Endometrium (tissue), 2 donors: ENCODE results near the gene NTN1.

Experiments
- FAIRE-seq: peaks from 2 replicates; lab custom pipeline; 2012; peaks lifted over from hg19 to GRCh38; lab: Jason Lieb, UNC
- donor health status: control.
- donor health status: control.

The NTN1 gene

DNA sequence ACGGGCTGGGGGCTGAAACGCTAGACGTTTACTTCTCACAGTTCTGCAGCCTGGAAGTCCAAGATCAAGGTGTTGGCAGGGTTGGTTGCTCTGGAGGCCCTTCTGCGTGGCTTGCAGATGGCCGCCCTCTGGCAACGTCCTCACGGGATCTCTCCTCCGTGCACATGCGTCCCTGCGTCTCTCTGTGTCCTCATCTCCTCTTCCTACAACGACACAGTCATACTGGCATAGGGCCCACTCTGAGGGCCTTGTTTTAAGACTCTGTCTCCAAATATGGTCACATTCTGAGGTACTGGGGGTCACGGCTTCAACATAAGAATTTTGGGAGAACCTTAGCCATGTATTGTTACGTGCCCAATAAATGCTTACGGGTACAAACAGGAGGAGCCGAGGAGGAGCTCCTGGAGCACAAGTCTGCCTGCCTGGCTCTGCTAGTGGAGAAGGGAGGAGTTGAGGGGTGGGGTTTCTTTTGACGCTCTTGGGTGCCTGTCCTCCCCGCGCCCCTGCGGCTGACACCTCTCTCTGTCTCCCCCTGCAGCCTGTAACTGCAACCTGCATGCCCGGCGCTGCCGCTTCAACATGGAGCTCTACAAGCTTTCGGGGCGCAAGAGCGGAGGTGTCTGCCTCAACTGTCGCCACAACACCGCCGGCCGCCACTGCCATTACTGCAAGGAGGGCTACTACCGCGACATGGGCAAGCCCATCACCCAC lies 141.1 kb downstream of the NTN1 start:
- FAIRE-seq: no peak

GRCh38 chr17:9166788-9167187 lies 145.5 kb downstream of the NTN1 start:
- FAIRE-seq: no peak

DNA sequence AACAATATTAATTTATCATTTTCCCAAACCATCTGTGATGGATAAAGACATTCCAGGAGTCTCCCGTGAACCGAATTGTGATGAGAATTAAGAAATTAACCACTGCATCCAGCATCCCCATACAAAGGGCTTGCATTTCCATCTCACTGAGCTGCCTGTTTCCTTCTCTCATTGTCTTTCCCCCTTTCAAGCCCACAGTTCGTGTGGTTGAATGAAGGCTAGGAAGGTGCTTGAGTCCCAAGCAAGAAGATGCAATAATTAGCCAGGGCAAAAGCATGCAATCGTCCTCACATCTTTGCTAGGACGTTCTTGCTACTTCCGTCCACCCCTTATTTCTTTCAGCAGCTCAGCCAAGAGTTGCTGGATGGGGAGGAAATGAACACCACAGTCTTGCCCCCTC lies 146.1 kb downstream of the NTN1 start:
- no peak for FAIRE-seq

- FAIRE-seq: no peak
Measured at GRCh38 chr17:9169116-9169515, 147.8 kb downstream of the NTN1 start.

DNA sequence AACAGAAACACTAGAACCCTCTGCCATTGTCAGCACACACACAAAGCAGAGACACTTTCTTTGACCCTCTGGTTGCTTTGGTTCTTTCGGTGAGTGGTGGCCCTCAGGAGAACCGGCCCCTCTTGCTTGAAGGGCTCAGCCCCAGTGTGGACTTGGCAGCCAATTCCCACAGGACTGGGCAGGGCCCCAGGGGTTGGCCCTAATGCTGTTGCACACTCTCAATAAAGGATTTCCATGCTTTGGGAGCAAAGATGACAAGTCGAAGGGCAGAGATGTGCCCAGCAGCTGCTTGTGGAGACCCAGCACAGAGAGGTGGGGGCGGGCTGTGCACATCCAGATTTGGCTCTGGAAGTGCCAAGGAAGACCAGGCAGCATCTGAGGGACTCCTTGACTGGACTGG lies 149.0 kb downstream of the NTN1 start:
- no peak for FAIRE-seq

GRCh38 chr17:9170853-9171252 lies 149.5 kb downstream of the NTN1 start:
- FAIRE-seq: no peak

DNA sequence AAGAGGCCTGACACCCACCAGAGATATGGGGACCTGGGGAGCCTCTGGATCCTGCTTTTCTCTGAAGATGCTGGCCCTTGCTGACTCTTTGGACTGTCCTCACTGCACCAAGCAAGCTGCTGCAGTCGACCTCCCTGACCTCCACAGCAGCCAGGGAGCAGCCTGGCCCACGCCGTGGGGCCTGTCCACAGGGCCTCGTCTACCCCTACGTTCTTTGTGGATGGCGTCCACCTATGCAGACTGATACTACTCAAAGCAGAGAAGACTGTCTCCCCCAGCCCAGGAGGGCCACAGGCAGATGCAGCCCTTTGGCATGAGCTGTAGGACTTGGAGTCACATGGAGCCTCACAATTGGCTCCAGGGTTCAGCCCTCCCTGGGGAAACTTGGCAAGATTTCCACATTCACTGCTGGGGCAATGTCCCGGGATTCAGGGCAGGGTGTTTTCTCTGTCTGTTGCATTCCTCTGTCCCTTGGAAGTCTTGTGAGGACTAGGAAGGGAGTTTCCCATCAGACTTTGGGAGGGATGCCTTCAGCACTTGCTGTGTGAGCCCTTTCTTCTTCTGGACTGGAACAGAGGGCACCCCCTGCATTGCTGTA lies 152.2 kb downstream of the NTN1 start:
- no peak for FAIRE-seq

GRCh38 chr17:9174312-9174711 lies 153.0 kb downstream of the NTN1 start:
- FAIRE-seq: no peak

- FAIRE-seq: no peak
Measured at GRCh38 chr17:9174779-9175574, 153.7 kb downstream of the NTN1 start.

- FAIRE-seq: no peak
Measured at GRCh38 chr17:9175700-9176467, 154.6 kb downstream of the NTN1 start.

GRCh38 chr17:9177212-9177611 lies 155.9 kb downstream of the NTN1 start:
- FAIRE-seq: no peak

DNA sequence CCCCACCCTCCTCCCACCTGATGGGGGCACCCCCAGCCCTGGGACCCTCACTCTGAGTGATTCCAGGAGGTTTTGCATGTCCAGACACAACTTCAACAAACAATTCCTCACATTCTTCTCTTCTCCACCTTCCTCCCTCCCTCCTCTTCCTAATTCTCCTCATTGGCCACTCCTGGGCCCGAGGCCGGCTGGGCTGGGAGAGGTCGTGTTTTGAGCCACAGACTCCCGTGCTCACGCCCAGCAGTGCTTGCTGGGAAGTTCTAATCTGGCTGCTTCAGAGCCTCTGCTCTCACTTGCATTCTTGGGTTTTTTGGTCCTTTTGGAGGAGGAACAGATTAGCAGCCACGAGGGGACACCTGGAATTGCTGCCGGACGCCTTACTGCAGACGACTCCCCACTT lies 157.0 kb downstream of the NTN1 start:
- FAIRE-seq: no peak

- no peak for FAIRE-seq
Measured at GRCh38 chr17:9179602-9180001, 158.3 kb downstream of the NTN1 start.

DNA sequence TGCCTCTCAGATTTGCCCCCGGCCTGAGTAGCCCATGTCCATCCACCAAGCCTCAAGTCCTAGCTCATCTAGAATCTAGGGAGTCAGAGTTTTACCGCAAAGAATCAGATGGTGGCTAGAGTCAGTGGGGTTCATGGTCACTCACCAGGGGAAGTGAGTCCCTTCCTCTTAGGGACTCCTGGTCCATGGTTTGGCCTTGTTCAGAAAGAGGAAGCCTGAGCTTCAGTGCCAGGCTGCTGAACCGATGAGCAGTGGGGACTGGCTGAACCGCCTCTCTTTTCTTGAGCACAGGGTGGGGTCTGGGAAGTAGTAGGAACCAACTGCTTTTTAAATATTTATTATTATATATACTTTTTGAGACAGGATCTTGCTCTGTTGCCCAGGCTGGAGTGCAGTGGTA lies 160.3 kb downstream of the NTN1 start:
- no peak for FAIRE-seq

- no peak for FAIRE-seq
Measured at GRCh38 chr17:9183306-9183705, 162.0 kb downstream of the NTN1 start.

DNA sequence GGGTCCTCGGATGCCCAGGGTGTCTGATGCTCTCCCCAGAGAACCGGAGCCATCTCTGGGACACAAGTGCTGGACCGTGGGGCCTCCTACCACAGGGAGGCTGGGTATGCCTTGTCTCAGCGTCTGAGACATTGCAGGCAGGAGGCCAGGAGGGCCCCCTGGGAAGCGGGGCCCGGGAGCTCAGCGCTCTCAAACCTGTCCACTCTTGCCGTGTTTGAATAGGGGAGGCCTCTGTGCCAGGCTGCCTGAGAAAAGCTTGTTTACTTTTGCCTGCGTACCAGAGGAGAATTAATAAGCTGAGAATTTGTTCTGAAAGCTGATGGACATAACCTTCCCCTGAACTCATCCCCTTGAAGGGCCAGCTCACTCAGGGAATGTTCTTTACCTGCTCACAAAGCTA lies 163.8 kb downstream of the NTN1 start:
- FAIRE-seq: no peak

- FAIRE-seq: no peak
Measured at GRCh38 chr17:9185688-9186284, 164.5 kb downstream of the NTN1 start.

DNA sequence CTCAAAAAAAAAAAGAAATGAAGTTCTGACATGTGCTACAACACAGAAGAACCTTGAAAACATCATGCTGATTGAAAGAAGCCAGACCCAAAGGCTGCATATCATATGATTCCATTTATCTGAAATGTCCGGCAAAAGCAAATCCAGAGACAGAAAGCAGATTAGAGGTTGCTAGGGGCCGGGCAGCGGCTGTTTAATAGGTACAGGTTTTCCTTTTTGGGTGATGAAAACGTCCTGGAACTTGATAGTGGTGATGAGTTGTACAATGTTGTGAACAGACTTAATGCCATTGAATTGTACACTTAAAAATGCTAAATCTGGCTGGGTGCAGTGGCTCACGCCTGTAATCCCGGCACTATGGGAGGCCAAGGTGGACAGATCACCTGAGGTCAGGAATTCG lies 166.5 kb downstream of the NTN1 start:
- no peak for FAIRE-seq

GRCh38 chr17:9188367-9188766 lies 167.1 kb downstream of the NTN1 start:
- no peak for FAIRE-seq

GRCh38 chr17:9189870-9190269 lies 168.6 kb downstream of the NTN1 start:
- FAIRE-seq: no peak

DNA sequence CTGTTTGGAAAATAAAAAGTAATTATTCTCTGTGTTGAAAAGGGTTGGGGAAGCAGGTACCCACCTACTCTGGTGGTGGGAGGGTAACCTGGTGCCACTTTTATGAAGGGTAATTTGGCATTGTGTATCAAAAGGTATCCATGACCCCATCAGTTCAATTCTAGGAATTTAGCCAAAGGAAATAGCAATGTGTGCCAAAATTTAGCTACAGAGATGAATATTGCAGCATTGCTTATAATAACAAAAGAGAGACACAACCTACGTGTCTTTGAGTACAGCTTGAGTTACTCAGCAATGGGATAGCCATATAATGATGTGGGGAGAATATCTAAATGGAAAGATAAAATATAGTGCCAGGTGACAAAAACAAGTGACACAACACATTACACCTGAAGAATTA lies 170.7 kb downstream of the NTN1 start:
- FAIRE-seq: no peak

DNA sequence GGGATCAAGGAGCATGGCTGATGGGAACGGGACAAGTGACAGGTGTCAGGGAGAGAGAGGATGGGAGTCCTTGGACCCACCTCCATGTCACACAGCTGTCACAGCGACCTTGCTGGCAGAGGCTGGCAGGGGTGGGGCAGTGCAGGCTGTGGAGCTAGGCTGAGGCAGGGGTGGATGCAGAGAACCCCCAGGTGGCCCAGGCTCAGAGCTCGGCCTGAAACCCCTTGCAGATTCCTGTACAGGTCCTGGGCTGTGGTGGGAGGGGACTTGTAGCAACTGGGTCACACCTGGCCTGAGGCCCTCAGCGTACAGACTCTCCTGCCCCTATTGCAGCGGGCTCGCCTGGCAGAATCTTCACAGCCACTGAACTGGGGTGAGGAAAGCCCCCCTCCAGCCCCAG lies 174.1 kb downstream of the NTN1 start:
- no peak for FAIRE-seq
